ENCODE measurements around the gene PRPF40A.
"Not testable (repeated sequence)": the region's sequence is repeated elsewhere in the genome, so short reads cannot be mapped to it uniquely, and the experiment has no call there.

The PRPF40A gene

GRCh38 chr2:152717228-152718075, at the start of gene PRPF40A:
TSS of gene PRPF40A (minus strand) at chr2:152717461. CDS start at chr2:152717439, 22 bp downstream.
- DNase-seq, result peak; percentile 76

GRCh38 chr2:152766928-152767327, 49.7 kb upstream of the PRPF40A start:
- no peak for DNase-seq

- no peak for DNase-seq
Measured at GRCh38 chr2:152763651-152764050, 46.4 kb upstream of the PRPF40A start.

GRCh38 chr2:152763208-152763607, 45.9 kb upstream of the PRPF40A start:
- not testable (repeated sequence) for DNase-seq

- DNase-seq, result no peak
Measured at GRCh38 chr2:152762202-152762601, 44.9 kb upstream of the PRPF40A start.

GRCh38 chr2:152761214-152761613, 44.0 kb upstream of the PRPF40A start:
- no peak for DNase-seq

- DNase-seq, result no peak
Measured at GRCh38 chr2:152759290-152760072, 42.2 kb upstream of the PRPF40A start.

- DNase-seq, result no peak
Measured at GRCh38 chr2:152755029-152755428, 37.8 kb upstream of the PRPF40A start.

GRCh38 chr2:152747751-152748150, 30.5 kb upstream of the PRPF40A start:
- DNase-seq, result not testable (repeated sequence)

- no peak for DNase-seq
Measured at GRCh38 chr2:152743002-152743401, 25.7 kb upstream of the PRPF40A start.

GRCh38 chr2:152740743-152741328, 23.6 kb upstream of the PRPF40A start:
- peak; percentile 38 for DNase-seq

- DNase-seq, result not testable (repeated sequence)
Measured at GRCh38 chr2:152739705-152740104, 22.4 kb upstream of the PRPF40A start.

GRCh38 chr2:152738438-152738837, 21.2 kb upstream of the PRPF40A start:
- DNase-seq, result no peak

GRCh38 chr2:152737509-152737908, 20.2 kb upstream of the PRPF40A start:
- DNase-seq, result not testable (repeated sequence)

GRCh38 chr2:152730591-152731333, 13.5 kb upstream of the PRPF40A start:
- no peak for DNase-seq

- no peak for DNase-seq
Measured at GRCh38 chr2:152729844-152730243, 12.6 kb upstream of the PRPF40A start.

GRCh38 chr2:152723918-152724317, 6.7 kb upstream of the PRPF40A start:
- DNase-seq, result no peak

GRCh38 chr2:152722639-152723038, 5.4 kb upstream of the PRPF40A start:
- not testable (repeated sequence) for DNase-seq

- DNase-seq, result no peak
Measured at GRCh38 chr2:152720794-152721193, 3.5 kb upstream of the PRPF40A start.

GRCh38 chr2:152718909-152719645, 1.8 kb upstream of the PRPF40A start:
- DNase-seq, result peak; percentile 36

GRCh38 chr2:152718076-152718908, 1.0 kb upstream of the PRPF40A start, which contains the start of gene ARL6IP6:
TSS of gene ARL6IP6 (plus strand) at chr2:152718620. CDS start at chr2:152718625, 5 bp downstream.
- DNase-seq, result peak; percentile 72
